HL-60 (cell line): ENCODE measurements around the gene CDNF.

Experiments used
- GABPA ChIP-seq: IDR thresholded peaks from 2 replicates; pipeline ENCODE4 v1.6.1; 2012; ENCODE audit warnings: low read depth
- POLR2AphosphoS5 ChIP-seq: IDR thresholded peaks from 2 replicates; pipeline ENCODE4 v1.6.1; 2012; ENCODE audit warnings: low read depth
- SPI1 ChIP-seq: IDR thresholded peaks from 2 replicates; pipeline ENCODE4 v1.6.1; 2012; ENCODE audit warnings: low read depth, mild to moderate bottlenecking, borderline replicate concordance
- TF ChIP-seq, protein P1 (sequence below): IDR thresholded peaks from one replicate; pipeline ENCODE4 v1.5.1; 2011; ENCODE audit warnings: low read length, control low read depth, inconsistent platforms; ENCODE audit not compliant: insufficient read depth
- TF ChIP-seq, protein P2 (sequence below): IDR thresholded peaks from 2 replicates; pipeline ENCODE4 v1.6.1; 2012; ENCODE audit warnings: low read depth; ENCODE audit not compliant: insufficient replicate concordance

DNA sequence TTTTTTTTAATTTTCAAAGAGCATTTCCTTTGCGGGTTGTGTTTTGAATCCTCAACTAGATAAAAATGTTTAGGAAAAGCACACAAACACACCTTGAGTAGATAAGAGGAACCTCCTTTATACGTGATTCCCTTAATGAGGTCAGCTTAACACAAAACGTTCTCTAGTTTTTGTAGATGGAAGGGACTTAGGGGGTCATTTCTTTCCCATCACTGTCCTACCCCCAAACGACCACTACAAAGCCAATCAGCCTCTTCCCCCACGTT, 42.0 kb upstream of the CDNF start:
- TF ChIP-seq, protein P1, sequence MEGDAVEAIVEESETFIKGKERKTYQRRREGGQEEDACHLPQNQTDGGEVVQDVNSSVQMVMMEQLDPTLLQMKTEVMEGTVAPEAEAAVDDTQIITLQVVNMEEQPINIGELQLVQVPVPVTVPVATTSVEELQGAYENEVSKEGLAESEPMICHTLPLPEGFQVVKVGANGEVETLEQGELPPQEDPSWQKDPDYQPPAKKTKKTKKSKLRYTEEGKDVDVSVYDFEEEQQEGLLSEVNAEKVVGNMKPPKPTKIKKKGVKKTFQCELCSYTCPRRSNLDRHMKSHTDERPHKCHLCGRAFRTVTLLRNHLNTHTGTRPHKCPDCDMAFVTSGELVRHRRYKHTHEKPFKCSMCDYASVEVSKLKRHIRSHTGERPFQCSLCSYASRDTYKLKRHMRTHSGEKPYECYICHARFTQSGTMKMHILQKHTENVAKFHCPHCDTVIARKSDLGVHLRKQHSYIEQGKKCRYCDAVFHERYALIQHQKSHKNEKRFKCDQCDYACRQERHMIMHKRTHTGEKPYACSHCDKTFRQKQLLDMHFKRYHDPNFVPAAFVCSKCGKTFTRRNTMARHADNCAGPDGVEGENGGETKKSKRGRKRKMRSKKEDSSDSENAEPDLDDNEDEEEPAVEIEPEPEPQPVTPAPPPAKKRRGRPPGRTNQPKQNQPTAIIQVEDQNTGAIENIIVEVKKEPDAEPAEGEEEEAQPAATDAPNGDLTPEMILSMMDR: no peak
- TF ChIP-seq, protein P2, sequence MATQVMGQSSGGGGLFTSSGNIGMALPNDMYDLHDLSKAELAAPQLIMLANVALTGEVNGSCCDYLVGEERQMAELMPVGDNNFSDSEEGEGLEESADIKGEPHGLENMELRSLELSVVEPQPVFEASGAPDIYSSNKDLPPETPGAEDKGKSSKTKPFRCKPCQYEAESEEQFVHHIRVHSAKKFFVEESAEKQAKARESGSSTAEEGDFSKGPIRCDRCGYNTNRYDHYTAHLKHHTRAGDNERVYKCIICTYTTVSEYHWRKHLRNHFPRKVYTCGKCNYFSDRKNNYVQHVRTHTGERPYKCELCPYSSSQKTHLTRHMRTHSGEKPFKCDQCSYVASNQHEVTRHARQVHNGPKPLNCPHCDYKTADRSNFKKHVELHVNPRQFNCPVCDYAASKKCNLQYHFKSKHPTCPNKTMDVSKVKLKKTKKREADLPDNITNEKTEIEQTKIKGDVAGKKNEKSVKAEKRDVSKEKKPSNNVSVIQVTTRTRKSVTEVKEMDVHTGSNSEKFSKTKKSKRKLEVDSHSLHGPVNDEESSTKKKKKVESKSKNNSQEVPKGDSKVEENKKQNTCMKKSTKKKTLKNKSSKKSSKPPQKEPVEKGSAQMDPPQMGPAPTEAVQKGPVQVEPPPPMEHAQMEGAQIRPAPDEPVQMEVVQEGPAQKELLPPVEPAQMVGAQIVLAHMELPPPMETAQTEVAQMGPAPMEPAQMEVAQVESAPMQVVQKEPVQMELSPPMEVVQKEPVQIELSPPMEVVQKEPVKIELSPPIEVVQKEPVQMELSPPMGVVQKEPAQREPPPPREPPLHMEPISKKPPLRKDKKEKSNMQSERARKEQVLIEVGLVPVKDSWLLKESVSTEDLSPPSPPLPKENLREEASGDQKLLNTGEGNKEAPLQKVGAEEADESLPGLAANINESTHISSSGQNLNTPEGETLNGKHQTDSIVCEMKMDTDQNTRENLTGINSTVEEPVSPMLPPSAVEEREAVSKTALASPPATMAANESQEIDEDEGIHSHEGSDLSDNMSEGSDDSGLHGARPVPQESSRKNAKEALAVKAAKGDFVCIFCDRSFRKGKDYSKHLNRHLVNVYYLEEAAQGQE: no peak
- TF ChIP-seq POLR2AphosphoS5 (no peak), GABPA (no peak), SPI1 (no peak)
